Activated gamma-delta T cell (primary cell): ENCODE measurements around the gene KRTAP4-2.
"Not testable (repeated sequence)": the region's sequence is repeated elsewhere in the genome, so short reads cannot be mapped to it uniquely, and the experiment has no call there.

Source experiments
- DNase-seq: peaks from one replicate; lab custom pipeline; 2025; lab: John Stamatoyannopoulos, UW
- total RNA-seq, 2 donors: gene quantifications; one replicate each; lab custom pipeline; 2026; lab: John Stamatoyannopoulos, UW

KRTAP4-2 gene
- total RNA-seq, result 0 reads per million in 2 donors

DNA sequence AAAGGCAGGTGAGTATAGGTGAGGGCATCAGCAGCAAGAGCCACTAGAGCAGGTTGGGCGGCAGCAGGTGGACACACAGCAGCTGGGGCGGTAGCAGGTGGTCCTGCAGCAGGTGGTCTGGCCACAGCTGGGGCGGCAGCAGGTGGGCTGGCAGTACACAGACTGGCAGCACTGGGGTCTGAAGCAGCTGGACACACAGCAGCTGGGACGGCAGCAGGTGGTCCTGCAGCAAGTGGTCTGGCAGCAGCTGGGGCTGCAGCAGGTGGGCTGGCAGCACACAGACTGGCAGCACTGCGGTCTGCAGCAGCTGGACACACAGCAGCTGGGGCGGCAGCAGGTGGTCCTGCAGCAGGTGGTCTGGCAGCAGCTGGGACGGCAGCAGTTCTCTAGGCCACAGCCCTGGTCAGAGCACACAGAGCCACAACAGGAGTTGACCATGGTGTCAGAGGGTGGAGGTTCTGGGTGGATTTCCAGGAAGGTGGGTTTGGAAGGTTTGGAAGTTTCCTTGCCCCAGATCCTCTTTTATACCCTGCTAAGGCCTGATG is at the start of gene KRTAP4-2:
TSS of gene KRTAP4-2 (minus strand) at position 495 of the 545 bp plus-strand sequence. CDS start at position 438, 57 bp downstream.
- DNase-seq, result no peak

DNA sequence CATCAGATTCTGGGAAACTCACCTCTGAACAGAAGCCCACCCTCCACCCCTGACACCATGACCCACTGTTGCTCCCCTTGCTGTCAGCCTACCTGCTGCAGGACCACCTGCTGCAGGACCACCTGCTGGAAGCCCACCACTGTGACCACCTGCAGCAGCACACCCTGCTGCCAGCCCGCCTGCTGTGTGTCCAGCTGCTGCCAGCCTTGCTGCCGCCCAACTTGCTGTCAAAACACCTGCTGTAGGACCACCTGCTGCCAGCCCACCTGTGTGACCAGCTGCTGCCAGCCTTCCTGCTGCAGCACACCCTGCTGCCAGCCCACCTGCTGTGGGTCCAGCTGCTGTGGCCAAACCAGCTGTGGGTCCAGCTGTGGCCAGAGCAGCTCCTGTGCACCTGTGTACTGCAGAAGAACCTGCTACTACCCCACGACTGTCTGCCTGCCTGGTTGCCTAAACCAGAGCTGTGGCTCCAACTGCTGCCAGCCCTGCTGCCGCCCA is 48.6 kb upstream of the KRTAP4-2 start, which contains the start of gene KRTAP9-2:
TSS of gene KRTAP9-2 (plus strand) at position 51 of the 498 bp plus-strand sequence. CDS start at position 58, 7 bp downstream.
- not testable (repeated sequence) for DNase-seq

DNA sequence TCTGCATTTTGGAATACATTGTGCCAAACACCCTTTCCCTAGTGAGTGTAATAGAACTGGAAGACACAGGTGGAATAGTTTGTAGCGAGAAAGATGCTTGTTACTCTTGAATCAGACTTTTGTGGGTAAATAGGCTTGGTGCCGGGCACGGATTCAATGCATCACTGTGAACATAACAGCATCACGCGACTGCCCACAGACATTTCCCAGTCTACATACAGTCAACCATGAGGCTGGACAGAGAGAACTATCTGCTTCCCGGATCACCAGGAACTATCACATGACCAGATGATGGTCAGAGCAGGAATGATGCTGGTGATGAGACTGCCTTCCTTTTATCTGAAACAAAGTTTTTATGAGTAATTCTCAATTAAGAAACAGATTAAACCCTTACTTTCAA is 48.0 kb upstream of the KRTAP4-2 start:
- DNase-seq, result no peak

DNA sequence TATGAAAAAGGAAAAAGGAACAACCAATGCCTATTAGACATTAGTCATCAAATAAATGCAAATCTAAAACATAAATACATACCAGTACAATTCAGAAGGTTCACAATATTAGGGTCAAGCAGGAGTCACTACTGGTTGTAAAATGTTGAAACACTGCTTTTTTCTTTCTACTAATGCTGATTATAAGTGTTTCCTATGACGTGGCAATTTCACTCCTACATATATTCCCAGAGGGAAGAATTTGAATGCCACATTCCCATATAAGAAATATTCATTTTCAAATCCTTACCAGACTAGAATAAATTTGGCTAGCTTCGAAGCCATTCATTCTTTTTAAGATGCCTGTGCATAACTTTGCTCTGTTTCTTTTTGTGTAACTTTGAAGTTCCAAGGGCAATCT is 45.8 kb upstream of the KRTAP4-2 start:
- DNase-seq, result no peak

DNA sequence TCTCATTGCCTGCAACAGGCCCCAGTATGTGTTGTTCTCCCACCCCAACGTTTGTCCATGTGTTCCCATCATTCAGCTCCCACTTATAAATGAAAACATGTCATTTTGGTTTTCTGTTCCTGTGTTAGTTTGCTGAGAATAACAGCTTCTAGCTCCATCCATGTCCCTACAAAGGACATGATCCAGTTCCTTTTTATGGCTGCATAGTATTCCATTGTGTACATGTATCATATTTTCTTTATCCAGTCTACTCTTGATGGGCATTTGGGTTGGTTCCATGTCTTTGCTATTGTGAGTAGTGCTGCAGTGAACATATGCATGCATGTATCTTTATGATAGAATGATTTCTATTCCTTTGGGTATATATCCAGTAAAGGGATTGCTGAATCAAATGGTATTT is 37.7 kb upstream of the KRTAP4-2 start:
- no peak for DNase-seq

DNA sequence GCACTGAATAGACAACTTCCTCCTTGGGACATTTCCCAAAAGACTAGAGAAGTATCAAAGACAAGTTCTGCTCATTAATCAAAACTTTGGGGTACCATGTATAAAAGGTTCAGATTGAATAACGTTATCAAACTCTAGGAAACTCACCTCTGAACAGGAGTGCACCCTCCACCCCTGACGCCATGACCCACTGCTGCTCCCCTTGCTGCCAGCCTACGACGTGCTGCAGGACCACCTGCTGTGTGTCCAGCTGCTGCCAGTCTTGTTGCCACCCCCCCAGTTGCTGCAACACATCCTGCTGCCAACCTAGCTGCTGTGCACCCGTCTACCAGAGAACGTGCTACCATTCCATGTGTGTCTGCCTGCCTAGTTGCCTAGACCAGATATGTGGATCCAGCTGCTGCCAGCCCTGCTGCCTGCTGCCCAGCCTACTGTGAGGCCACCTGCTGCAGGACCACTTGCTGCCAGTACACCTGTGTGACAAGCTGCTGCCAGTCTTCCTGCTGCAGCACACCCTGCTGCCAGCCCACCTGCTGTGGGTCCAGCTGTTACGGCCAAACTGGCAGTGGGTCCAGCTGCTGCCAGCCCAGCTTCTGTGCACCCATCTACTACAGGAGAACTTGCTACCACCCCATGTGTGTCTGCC is 34.6 kb upstream of the KRTAP4-2 start:
- no peak for DNase-seq

DNA sequence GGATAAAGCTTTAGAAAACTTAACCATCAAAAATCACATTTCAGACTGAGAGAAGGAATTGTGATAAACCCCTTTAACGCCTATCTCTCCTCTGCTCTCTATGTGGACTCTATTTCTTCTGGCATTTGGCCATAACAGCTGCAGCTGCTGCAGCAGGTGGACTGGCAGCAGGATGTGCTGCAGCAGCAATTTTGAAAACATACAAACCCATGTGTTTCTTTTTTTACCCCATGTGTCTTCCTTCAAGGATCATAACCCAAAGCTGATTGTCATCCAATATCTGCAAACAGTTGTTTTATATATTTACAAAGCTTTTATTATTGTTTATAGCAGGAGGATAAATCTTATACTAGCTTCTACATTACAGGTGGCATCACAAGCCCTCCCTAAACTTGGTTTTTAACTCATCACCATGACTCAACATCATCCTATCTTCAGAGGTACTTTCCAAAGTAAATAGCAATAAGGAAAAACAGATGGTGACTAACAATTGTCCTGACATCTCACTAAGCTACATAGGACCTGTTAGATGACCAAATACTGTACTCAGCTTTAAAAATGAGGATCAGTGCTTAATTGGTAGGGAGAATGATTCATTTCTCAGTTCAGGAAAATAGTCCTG is 33.9 kb upstream of the KRTAP4-2 start:
- DNase-seq, result no peak

DNA sequence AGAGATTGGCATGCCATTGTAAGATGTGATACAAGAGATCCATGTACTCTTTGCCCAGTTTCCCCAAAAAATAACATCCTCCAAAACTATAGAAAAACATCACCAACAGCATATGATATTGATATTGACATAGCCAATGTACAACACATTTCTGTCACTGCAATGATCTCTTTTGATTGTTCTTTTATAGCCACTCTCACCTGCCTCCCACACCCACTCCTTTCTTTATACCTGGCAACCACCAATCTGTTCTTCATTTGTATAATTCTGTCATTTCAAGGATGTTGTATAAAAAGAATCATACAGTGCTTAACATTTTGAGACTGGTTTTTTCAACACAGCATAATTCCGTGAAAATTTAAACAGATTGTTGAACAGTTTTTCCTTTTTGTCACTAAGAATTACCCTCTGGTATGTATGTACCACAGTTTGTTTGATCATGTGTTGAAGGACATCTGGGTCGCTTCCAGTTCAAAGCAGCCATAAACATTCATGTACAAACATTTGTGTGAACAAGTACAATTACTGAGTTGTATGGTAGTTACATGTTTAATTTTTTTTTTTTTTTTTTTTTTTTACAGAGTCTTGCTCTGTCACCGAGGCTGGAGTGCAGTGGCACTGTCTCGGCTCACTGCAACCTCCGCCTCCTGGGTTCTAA is 21.5 kb upstream of the KRTAP4-2 start:
- DNase-seq, result no peak

DNA sequence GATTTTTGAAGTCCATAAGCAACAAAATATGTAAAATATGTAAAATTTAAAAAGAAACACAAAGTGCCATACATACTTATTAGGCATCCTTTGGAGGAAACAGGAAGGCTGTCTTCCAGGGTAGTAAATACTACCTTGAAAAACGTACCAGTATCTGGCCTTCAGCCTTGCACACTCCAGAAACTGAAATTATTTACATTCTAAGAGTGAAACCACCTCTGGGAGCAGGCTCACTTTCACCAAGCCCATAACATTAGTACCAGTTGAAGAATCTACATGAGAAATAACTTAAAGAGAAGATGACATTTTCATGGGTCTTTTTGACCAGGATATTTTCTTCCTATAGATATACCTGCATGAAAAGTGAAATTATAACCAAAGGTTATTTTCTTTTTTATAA is 18.0 kb upstream of the KRTAP4-2 start:
- DNase-seq, result no peak

DNA sequence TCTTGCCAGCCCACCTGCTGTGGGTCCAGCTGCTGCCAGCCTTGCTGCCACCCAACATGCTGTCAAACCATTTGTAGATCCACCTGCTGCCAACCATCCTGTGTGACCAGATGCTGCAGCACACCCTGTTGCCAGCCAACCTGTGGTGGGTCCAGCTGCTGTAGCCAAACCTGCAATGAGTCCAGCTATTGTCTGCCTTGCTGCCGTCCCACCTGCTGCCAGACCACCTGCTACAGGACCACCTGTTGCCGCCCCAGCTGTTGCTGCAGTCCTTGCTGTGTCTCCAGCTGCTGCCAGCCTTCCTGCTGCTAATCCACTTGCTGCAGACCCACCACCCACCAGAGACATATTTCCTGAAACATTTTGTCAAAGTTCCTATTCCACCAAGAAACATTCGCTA is 12.3 kb upstream of the KRTAP4-2 start:
- no peak for DNase-seq

DNA sequence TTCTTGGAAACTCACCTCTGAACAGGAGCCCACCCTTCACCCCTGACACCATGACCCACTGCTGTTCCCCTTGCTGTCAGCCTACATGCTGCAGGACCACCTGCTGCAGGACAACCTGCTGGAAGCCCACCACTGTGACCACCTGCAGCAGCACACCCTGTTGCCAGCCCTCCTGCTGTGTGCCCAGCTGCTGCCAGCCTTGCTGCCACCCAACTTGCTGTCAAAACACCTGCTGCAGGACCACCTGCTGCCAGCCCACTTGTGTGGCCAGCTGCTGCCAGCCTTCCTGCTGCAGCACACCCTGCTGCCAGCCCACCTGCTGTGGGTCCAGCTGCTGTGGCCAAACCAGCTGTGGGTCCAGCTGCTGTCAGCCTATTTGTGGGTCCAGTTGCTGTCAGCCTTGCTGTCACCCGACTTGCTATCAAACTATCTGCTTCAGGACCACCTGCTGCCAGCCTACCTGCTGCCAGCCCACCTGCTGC is 11.9 kb upstream of the KRTAP4-2 start, which contains the start of gene KRTAP9-1:
TSS of gene KRTAP9-1 (plus strand) at position 51 of the 482 bp plus-strand sequence. CDS start at position 51, 0 bp downstream.
- not testable (repeated sequence) for DNase-seq

DNA sequence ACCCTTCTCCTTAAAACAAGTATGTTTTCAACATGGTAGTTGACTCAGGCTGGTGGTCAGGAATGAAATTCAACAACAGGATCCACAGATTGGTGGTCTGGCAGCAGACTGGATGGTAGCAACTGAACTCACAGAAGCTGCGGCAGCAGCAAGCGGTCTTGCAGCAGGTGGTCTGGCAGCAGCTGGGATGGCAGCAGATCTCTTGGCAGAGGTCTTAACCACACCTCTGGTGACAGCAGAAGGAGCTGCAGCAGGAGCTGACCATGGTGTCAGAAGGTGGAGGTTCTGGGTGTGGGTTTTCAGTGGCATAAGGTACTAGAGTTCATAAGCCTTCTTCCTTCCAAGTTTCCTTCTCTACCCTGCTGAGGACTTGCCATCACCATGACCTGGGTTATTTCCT is 8.9 kb upstream of the KRTAP4-2 start:
- DNase-seq, result no peak

DNA sequence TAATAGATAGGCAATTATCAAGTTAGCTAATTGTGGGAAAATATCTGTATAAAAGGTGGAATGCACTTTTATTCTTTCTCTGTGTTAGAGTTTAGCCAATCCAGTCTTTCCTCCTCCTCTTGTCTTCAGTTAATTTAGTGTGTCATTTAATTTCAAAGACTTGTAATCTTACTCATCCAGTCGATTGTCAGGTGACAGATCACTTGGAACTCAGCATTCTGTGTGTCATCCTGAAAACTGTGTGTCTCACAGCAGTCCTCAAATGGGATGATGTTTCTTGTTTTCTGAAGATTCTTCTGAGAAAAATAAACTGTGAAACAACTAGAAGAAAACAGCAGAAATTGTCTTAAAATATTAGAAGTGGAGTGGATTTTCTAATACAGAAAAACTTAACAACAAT is 7.0 kb upstream of the KRTAP4-2 start:
- no peak for DNase-seq

DNA sequence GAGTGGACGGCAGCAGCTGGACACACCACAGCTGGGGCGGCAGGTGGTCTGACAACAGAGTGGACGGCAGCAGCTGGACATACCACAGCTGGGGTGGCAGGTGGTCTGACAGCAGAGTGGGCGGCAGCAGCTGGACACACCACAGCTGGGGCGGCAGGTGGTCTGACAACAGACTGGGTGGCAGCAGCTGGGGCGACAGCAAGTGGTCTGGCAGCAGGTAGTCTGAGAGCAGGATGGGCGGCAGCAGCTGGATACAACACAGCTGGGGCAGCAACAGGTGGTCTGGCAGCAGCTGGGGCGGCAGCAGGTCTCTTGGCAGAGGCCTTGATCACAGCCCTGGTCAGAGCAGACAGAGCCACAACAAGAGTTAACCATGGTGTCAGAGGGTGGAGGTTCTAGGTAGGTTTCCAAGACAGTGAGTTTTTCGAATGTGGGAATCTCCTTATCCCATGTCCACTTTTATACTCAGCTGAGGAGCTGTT is 6.5 kb upstream of the KRTAP4-2 start, which contains the start of gene KRTAP4-1:
TSS of gene KRTAP4-1 (minus strand) at position 432 of the 482 bp plus-strand sequence. CDS start at position 375, 57 bp downstream.
- DNase-seq, result no peak

DNA sequence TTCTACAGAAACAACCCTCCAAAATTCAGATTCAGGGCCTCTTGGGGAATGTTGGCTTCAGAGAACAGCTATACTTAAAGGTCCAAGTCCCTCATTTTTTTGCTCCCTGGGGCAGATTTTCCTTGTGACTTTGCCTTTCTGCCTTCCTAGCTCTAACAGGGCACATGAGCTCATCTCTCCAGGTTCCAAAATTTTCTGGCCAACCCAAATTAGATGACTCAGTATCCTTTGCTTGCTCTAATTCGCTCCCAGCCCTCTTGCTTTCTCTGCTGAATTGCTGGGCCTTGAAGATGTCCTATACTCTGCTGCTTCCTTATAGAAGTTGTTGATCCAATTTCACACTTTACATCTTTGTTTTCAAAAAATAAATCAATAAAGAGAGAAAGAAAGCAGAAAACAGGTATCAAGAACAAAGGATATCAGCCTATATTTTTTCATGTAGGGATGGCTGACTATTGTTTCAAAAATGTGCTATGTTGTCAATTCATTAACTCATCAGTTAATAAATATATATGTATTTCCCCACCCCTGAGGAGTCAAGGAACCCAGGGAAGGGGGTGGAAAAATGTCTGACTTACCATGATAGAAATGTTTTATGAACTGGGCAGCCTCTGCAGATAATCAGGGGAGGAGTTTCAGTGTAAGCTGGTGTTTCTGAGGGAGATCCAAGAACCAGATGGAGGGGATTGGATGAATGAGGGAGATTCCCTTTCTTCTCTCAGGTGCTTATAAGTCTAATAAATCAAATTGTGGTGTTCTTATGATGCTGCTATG is 1.0 kb upstream of the KRTAP4-2 start:
- DNase-seq, result no peak

DNA sequence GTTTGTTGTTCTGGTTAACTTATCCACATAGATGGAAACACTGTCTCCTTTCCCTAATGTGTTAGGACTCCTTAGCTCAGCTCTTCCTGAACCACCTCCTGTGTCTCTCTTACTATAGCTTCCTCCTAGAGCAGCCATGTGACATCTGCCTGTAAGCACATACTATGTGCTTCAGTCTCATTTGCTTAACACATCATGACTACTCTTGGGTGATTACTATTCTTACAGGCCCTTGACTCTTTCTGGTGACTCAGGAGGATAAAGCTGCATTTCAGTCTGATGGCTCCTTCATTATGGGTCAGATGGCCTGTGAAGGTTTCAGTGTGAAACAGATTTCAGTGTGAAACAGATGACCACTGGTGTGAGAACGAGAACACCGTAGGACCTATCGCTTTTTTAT is 320 bp upstream of the KRTAP4-2 start:
- no peak for DNase-seq

DNA sequence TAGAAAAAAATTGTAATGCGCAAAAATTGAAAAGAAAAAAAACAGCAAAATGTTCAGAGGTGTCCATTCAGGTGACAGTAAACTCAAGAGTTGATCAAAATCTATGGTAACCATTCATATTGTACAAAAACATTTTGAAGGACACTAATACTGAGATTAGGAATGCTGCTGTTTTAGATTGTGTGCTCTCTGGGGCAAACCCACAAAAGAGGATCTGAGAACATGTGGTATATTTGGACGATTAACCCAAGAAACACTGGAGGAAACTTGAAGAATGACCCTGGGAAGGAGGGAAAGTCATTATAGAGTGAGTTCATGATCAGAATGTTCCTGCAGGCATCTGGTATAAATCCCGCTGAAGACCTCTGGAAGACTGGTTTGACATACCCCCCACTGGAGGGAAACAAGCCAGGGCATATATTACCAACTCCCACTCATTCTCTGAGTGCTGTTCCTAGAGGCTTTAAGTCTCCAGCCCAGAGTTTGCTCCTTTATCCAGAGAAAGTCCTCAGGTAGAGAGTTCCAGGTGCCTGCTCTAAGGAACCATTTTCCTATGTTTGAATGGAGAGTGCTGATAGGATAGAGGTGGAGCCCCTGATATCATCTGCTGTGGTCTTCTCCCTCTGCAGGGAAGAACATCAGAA is 1.2 kb downstream of the KRTAP4-2 start:
- DNase-seq, result no peak

DNA sequence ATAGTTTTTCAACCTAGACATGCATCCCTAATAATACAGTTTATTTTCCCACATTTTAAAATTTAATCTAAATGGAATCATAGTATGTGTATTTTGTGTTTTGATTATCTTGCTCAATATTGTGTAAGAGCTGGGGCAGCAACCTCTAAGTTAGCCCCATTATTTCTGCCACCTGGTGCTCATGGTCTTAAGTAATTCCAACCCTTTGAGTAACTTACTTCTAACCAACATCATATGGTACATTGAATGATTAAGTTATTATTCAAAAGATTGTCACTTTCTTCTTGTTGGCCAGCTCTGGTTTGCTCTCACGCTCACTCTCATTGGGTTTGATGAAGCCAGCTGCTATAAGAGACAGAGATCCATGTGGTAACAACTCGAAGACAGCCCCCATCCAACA is 6.1 kb downstream of the KRTAP4-2 start:
- DNase-seq, result no peak

DNA sequence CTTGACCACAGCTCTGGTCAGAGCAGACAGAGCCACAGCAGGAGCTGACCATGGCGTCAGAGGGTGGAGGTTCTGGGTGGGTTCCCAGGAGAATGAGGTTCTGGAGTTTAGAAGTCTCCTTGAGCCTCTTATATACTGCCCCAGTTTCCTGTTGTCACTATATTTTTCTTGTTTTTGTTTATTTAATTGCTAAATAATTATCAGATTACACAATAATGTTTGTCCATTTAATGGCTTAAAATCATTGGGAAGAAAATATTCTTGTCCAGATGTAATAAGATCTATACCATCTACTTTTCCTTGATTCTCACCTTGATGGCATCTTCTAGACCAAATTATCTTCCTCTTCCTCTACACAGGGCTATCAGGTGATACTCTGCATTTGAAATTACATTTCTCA is 9.9 kb downstream of the KRTAP4-2 start, which contains the start of gene KRTAP4-3:
TSS of gene KRTAP4-3 (minus strand) at position 101 of the 400 bp plus-strand sequence. CDS start at position 52, 49 bp downstream.
- no peak for DNase-seq

DNA sequence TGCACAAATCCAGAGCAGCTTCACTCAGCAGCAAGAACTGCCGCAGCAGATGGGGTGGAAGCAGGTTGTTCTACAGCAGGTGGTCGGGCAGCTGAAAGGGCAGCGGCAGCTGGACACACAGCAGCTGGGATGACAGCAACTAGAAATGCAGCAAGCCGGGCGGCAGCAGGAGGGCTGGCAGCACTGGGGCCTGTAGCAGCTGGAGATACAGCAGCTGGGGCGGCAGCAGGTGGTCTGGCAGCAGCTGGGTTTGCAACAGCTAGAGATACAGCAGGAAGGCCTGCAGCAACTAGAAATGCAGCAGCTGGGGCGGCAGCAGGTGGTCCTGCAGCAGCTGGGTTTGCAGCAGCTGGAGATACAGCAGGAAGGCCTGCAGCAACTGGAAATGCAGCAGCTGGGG is 10.5 kb downstream of the KRTAP4-2 start:
- DNase-seq, result no peak

DNA sequence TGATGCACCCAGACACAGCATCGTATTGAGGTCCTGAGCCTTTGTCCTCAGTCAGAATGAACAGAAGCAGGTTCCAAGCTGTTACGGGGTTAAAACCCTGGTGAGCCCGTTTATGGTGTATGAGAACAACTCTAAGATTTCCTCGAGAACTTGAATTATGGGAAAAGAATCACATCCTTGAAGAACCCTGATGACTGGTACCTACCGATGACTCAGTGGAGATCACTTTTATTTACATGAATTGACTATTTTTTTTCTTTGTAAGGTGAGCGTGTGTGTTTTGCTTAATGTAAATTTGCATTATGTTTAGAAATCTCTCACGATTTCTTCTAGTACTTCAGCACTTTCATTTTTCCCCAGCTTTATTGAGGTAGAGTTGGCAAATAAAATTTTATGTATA is 14.2 kb downstream of the KRTAP4-2 start:
- no peak for DNase-seq
